H1 (cell line): ENCODE results near the gene DBP. TPM values are rescaled to one million over a fixed set of nuclear protein-coding genes. Genes with fewer than 3 reads are reported as not detected.

ENCODE experiments used
- EP300 ChIP-seq, 2 experiments: IDR thresholded peaks; 1 replicate in 1 of 2; 2 replicates in 1 of 2; pipeline ENCODE4 v1.6.1; 2011 to 2012; ENCODE audit warnings: low read depth in 2 of 2, low read length in 2 of 2, mild to moderate bottlenecking in 2 of 2, borderline replicate concordance in 1 of 2, inconsistent platforms in 1 of 2, moderate library complexity in 1 of 2
- RNF2 ChIP-seq: fragments of 200-900, 300-1000 bp; sonication (generic); IDR thresholded peaks from 2 replicates; pipeline ENCODE4 v1.7.1; 2016; ENCODE audit warnings: borderline replicate concordance, low read depth, mild to moderate bottlenecking, antibody characterized with exemption, low read length; ENCODE audit not compliant: poor library complexity, severe bottlenecking; ENCODE audit errors: missing control alignments
- SIX5 ChIP-seq: IDR thresholded peaks from 2 replicates; pipeline ENCODE4 v1.6.1; 2011; ENCODE audit warnings: mild to moderate bottlenecking, low read depth, low read length
- SP4 ChIP-seq: IDR thresholded peaks from 2 replicates; pipeline ENCODE4 v1.6.1; 2012; ENCODE audit warnings: low read length, inconsistent platforms
- TBP ChIP-seq: IDR thresholded peaks from 2 replicates; pipeline ENCODE4 v1.6.1; 2011; ENCODE audit warnings: low read depth, low read length, improper control_type of control experiment
- TEAD4 ChIP-seq: IDR thresholded peaks from 2 replicates; pipeline ENCODE4 v1.6.1; 2012; ENCODE audit warnings: low read depth, low read length, inconsistent platforms, mixed read lengths
- polyA plus RNA-seq, 7 experiments: library from polyadenylated mRNA; depleted of rRNA in 3 of 7; stranded (reverse) in 5 of 7; unstranded in 2 of 7; fragments of >200 nt in 5 of 7; fragments of 200-250 nt in 2 of 7; gene quantifications; 1 replicate in 5 of 7; 2 replicates in 1 of 7; 4 replicates in 1 of 7; pipeline versions ENCODE4 v1.2.1 to v1.2.3, GENCODE V29; 2011 to 2013; ENCODE audit warnings: missing spikeins in 2 of 7, mixed read lengths in 2 of 7
- total RNA-seq: library from RNA; stranded (reverse); fragmentation: NEBNext Ultra II Directional; extraction: Animal tissue kit (Norgen Biotek cat#: 25700); gene quantifications from 2 replicates; pipeline ENCODE4 v1.2.1, GENCODE V29; 2021

DBP gene
- total and polyA plus RNA-seq, 2 of the 8 experiments (the other 6 are each of a cell fraction or from before 2014, with no cell fraction given) = 7.5 to 8.3 TPM

DNA sequence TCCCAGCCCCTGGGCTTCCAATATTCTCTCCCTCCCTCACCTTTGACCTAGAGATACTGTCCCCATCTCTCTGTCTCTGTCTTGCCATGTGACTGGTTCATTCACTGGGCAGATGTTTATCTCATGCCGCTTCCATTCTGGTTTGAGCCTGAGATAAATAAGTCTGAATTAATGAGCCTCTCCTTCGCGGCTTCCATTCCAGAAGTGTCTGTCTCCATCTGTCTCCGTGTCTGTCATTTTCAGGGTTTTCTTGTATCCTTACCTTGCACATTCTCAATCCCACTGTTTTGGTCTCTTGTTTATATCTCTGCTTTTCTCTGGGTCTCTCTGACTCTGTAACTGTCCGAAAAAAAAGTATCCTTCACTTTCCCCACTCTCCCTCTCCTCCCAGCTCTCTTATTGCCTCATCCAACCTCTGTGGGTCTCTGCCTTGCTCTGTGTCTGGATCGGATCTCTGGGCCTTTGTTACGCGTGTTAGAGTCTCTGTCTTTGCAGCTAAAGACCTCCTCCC, 13.6 kb downstream of the DBP start (continued):
- TF ChIP-seq RNF2 (no peak), TBP (peak; percentile 5; the same call in 1 of the 2 replicates), TEAD4 (no peak), EP300 (IDR thresholded peaks at IDR 0.05; ENCODE audit: borderline replicate concordance in 1 of 2, low read depth in 2 of 2, low read length in 2 of 2) (no peak), SP4 (no peak), SIX5 (no peak)
